RWPE2 (cell line): ENCODE data around the gene TSPAN18.

Experiments
- ATAC-seq: fragments of 200-7000 bp; cut with Tn5 transposase; 3 replicates; pipeline ENCODE4 v1.9.1; 2021; ENCODE audit warnings: low read depth
- DNase-seq: peaks from one replicate; pipeline ENCODE4 v3.0.0-alpha.2; 2020; ENCODE audit warnings: low spot score
- H3K27ac ChIP-seq: fragments of 450-650 bp; 2 replicates; pipeline ENCODE4 v1.5.1; 2017; ENCODE audit warnings: mild to moderate bottlenecking; ENCODE audit not compliant: poor library complexity, severe bottlenecking
- H3K27me3 ChIP-seq: fragments of 250-450 bp; sonication (Bioruptor Pico); 2 replicates; pipeline ENCODE4 v1.5.1; 2021; ENCODE audit warnings: mild to moderate bottlenecking, moderate library complexity; ENCODE audit not compliant: insufficient read depth, poor library complexity, severe bottlenecking
- H3K36me3 ChIP-seq: fragments of 250-450 bp; sonication (Bioruptor Pico); 2 replicates; pipeline ENCODE4 v1.5.1; 2020; ENCODE audit warnings: low read depth, mild to moderate bottlenecking, moderate library complexity
- H3K4me1 ChIP-seq: fragments of 250-450 bp; sonication (Bioruptor Pico); 2 replicates; pipeline ENCODE4 v1.5.1; 2021; ENCODE audit warnings: mild to moderate bottlenecking, moderate library complexity; ENCODE audit not compliant: insufficient read depth, poor library complexity, severe bottlenecking
- H3K4me3 ChIP-seq: fragments of 250-450 bp; sonication (Bioruptor Pico); 2 replicates; pipeline ENCODE4 v1.5.1; 2021; ENCODE audit warnings: mild to moderate bottlenecking, moderate library complexity; ENCODE audit not compliant: severe bottlenecking
- H3K9me3 ChIP-seq: fragments of 250-450 bp; sonication (Bioruptor Pico); 2 replicates; pipeline ENCODE4 v1.5.1; 2021; ENCODE audit warnings: mild to moderate bottlenecking, moderate library complexity; ENCODE audit not compliant: severe bottlenecking
- TF ChIP-seq, protein P1 (sequence below): fragments of 450-650 bp; IDR thresholded peaks from one replicate; pipeline ENCODE4 v1.5.1; 2017; ENCODE audit warnings: mild to moderate bottlenecking, moderate library complexity; ENCODE audit not compliant: poor library complexity, severe bottlenecking

The TSPAN18 gene

GRCh38 chr11:44923115-44923514 is 196.4 kb downstream of the TSPAN18 start:
- no peaks in the 10 kb centered on the region for H3K4me1 ChIP-seq
- no peaks in the 10 kb centered on the region for H3K36me3 ChIP-seq
- TF ChIP-seq, protein P1, sequence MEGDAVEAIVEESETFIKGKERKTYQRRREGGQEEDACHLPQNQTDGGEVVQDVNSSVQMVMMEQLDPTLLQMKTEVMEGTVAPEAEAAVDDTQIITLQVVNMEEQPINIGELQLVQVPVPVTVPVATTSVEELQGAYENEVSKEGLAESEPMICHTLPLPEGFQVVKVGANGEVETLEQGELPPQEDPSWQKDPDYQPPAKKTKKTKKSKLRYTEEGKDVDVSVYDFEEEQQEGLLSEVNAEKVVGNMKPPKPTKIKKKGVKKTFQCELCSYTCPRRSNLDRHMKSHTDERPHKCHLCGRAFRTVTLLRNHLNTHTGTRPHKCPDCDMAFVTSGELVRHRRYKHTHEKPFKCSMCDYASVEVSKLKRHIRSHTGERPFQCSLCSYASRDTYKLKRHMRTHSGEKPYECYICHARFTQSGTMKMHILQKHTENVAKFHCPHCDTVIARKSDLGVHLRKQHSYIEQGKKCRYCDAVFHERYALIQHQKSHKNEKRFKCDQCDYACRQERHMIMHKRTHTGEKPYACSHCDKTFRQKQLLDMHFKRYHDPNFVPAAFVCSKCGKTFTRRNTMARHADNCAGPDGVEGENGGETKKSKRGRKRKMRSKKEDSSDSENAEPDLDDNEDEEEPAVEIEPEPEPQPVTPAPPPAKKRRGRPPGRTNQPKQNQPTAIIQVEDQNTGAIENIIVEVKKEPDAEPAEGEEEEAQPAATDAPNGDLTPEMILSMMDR = no peak
- no peak for DNase-seq
- H3K27me3 ChIP-seq = no peaks in the 10 kb centered on the region
- no peak overlapping the region for H3K27ac ChIP-seq
- no peak for ATAC-seq
- no peaks in the 10 kb centered on the region for H3K9me3 ChIP-seq
- H3K4me3 ChIP-seq = no peak overlapping the region

DNA sequence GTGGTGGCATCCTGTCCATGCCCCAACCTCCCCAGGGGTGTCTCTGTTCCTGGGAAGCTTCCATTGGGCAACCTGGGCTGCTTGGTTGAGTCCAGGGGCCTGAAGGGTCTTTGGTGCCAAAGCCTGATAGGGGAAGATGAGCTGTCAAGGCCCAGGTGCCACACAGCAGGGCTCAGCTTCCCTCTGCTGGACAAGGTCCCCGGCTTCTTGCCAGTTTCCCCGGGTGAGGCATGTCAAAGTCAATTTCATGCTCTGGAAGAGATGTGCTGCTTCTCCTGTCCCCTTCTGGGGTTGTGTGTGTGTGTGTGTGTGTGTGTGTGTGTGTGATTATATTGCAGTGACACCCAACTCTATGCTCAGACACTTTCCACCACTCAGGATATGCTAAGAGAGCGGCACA is 197.0 kb downstream of the TSPAN18 start:
- Histone ChIP-seq H3K9me3 (no peaks in the 10 kb centered on the region), H3K27me3 (no peaks in the 10 kb centered on the region), H3K4me1 (no peaks in the 10 kb centered on the region), H3K4me3 (no peak overlapping the region), H3K36me3 (no peaks in the 10 kb centered on the region), H3K27ac (no peak overlapping the region)
- TF ChIP-seq, protein P1 = no peak
- no peak for ATAC-seq
- DNase-seq = no peak

DNA sequence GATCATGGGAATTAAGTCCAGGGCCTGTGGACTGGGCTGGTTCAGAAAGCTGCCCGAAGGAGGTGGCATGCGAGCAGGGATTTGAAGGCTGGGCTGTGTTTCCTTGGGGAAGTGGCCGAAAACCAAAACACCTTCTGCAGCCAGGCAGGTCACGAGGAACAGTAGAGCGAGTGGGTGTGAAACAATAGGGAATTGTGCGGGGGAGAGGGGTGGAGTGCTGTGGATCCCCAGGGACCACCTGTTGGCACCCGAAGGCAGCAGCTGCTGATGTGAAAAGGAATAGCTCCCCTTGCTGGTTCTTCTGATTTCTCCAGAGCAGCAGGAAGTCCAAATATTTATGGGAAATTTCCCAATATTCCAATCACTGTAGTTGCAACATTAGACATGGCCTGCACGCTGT is 199.3 kb downstream of the TSPAN18 start:
- H3K27ac ChIP-seq = no peak overlapping the region
- no peaks in the 10 kb centered on the region for H3K36me3 ChIP-seq
- ATAC-seq (no peak), DNase-seq (no peak)
- H3K4me1 ChIP-seq = no peaks in the 10 kb centered on the region
- H3K4me3 ChIP-seq = no peak overlapping the region
- H3K27me3 ChIP-seq = no peaks in the 10 kb centered on the region
- H3K9me3 ChIP-seq = no peaks in the 10 kb centered on the region
- TF ChIP-seq, protein P1 = no peak

DNA sequence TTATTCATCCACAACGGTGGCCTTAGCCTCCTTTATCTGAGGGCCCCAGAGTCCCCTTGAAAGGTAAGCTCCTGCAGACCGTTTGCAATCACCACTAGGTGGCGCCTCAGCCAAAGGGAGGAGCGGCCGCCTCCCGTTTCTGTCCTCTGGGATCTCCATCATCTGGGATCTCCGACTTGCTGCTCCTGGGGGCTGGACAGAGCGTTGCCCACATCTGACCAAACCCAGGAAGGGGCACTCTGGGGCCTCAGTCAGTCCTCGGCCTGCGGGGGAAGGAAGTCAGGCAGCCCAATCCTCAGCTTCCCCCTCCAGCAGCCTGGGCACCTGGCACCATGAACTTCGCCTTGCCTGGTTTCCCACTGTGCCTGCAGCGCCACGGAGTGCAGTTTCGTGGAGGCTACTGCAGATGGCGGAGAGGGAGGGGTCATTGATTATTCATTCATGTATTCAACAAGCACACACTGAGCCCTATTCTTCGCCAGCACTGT is 200.5 kb downstream of the TSPAN18 start:
- Histone ChIP-seq H3K4me1 (no peaks in the 10 kb centered on the region), H3K9me3 (no peaks in the 10 kb centered on the region), H3K36me3 (no peaks in the 10 kb centered on the region), H3K27me3 (no peaks in the 10 kb centered on the region), H3K27ac (no peak overlapping the region), H3K4me3 (no peak overlapping the region)
- ATAC-seq (peak; percentile 71), DNase-seq (no peak)
- TF ChIP-seq, protein P1 = peak; percentile 90

GRCh38 chr11:44928144-44928543 is 201.4 kb downstream of the TSPAN18 start:
- Histone ChIP-seq H3K27me3 (no peaks in the 10 kb centered on the region), H3K36me3 (no peaks in the 10 kb centered on the region), H3K4me3 (no peak overlapping the region), H3K4me1 (no peaks in the 10 kb centered on the region), H3K27ac (no peak overlapping the region), H3K9me3 (no peaks in the 10 kb centered on the region)
- TF ChIP-seq, protein P1 = no peak
- ATAC-seq (no peak), DNase-seq (no peak)
